Stimulated activated CD4-positive, alpha-beta T cell treated with anti-CD3 and anti-CD28 coated beads, Interleukin-15, amount 100 ng/mL, for 24 hours (primary cell): ENCODE data around the gene CEP63.
"Not testable (repeated sequence)": the region's sequence is repeated elsewhere in the genome, so short reads cannot be mapped to it uniquely, and the experiment has no call there.

Experiments
- DNase-seq: peaks from one replicate; pipeline ENCODE4 v3.0.0-alpha.2; 2020

The CEP63 gene

GRCh38 chr3:134590766-134591165 is 104.9 kb downstream of the CEP63 start:
- no peak for DNase-seq

GRCh38 chr3:134592806-134593205 is 106.9 kb downstream of the CEP63 start:
- DNase-seq: no peak

GRCh38 chr3:134594331-134594741 is 108.5 kb downstream of the CEP63 start:
- DNase-seq: no peak

- not testable (repeated sequence) for DNase-seq
These were observed 109.1 kb downstream of the CEP63 start for GRCh38 chr3:134594986-134595385.

GRCh38 chr3:134597390-134597970 is 111.6 kb downstream of the CEP63 start:
- DNase-seq: no peak

GRCh38 chr3:134598763-134599545 is 113.1 kb downstream of the CEP63 start:
- no peak for DNase-seq

- DNase-seq: no peak
These were observed 114.3 kb downstream of the CEP63 start for GRCh38 chr3:134600206-134600605.

- DNase-seq: peak; percentile 79
These were observed 115.0 kb downstream of the CEP63 start for GRCh38 chr3:134600685-134601463.

GRCh38 chr3:134601539-134602439 is 115.9 kb downstream of the CEP63 start:
- DNase-seq: no peak

- no peak for DNase-seq
These were observed 116.6 kb downstream of the CEP63 start for GRCh38 chr3:134602440-134602814.

- DNase-seq: no peak
These were observed 117.6 kb downstream of the CEP63 start for GRCh38 chr3:134603480-134603879.

- no peak for DNase-seq
These were observed 118.1 kb downstream of the CEP63 start for GRCh38 chr3:134603956-134604355.

- DNase-seq: no peak
These were observed 119.7 kb downstream of the CEP63 start for GRCh38 chr3:134605556-134605955.

- DNase-seq: no peak
These were observed 120.5 kb downstream of the CEP63 start for GRCh38 chr3:134606033-134607025.

- no peak for DNase-seq
These were observed 121.5 kb downstream of the CEP63 start for GRCh38 chr3:134607054-134608022.

- no peak for DNase-seq
These were observed 122.3 kb downstream of the CEP63 start for GRCh38 chr3:134608023-134608770.

- DNase-seq: no peak
These were observed 123.0 kb downstream of the CEP63 start for GRCh38 chr3:134608771-134609435.

- DNase-seq: no peak
These were observed 124.1 kb downstream of the CEP63 start for GRCh38 chr3:134609821-134610431.
